Amygdala (tissue), 56 donors: ENCODE data around the gene TXNDC11.

Source experiments
- DNase-seq, 56 donors: peaks; one replicate each; lab custom pipeline; 2025; lab: John Stamatoyannopoulos, UW

Gene TXNDC11

GRCh38 chr16:11666103-11667055, 76.3 kb downstream of the TXNDC11 start:
- DNase-seq = no peak

GRCh38 chr16:11665071-11665491, 77.6 kb downstream of the TXNDC11 start:
- DNase-seq = no peak

GRCh38 chr16:11662582-11662981, 80.1 kb downstream of the TXNDC11 start:
- DNase-seq = no peak

GRCh38 chr16:11660565-11660964, 82.1 kb downstream of the TXNDC11 start:
- no peak for DNase-seq

GRCh38 chr16:11658896-11659708, 83.6 kb downstream of the TXNDC11 start:
- peak in 12 of 56 donors; percentile 10 to 52 (median 27) for DNase-seq

- DNase-seq = no peak
Measured at GRCh38 chr16:11657556-11657955, 85.1 kb downstream of the TXNDC11 start.

- no peak for DNase-seq
Measured at GRCh38 chr16:11655655-11656054, 87.0 kb downstream of the TXNDC11 start.

GRCh38 chr16:11651796-11652195, 90.9 kb downstream of the TXNDC11 start:
- DNase-seq = no peak

- no peak for DNase-seq
Measured at GRCh38 chr16:11650641-11651591, 91.7 kb downstream of the TXNDC11 start.

- DNase-seq = no peak
Measured at GRCh38 chr16:11649276-11649675, 93.4 kb downstream of the TXNDC11 start.

- no peak for DNase-seq
Measured at GRCh38 chr16:11642765-11643116, 99.9 kb downstream of the TXNDC11 start.

- DNase-seq = peak in 23 of 56 donors; percentile 4 to 59 (median 15)
Measured at GRCh38 chr16:11640987-11641817, 101.5 kb downstream of the TXNDC11 start.

- DNase-seq = peak in 48 of 56 donors; percentile 16 to 86 (median 54)
Measured at GRCh38 chr16:11639925-11640899, 102.4 kb downstream of the TXNDC11 start.

- no peak for DNase-seq
Measured at GRCh38 chr16:11639008-11639562, 103.6 kb downstream of the TXNDC11 start.

GRCh38 chr16:11638140-11638539, 104.5 kb downstream of the TXNDC11 start:
- DNase-seq = no peak

GRCh38 chr16:11637320-11637719, 105.3 kb downstream of the TXNDC11 start:
- DNase-seq = no peak

GRCh38 chr16:11636172-11636721, 106.4 kb downstream of the TXNDC11 start:
- DNase-seq = no peak
